PFSK-1 (cell line): ENCODE measurements around the gene PPP1R12B.

ENCODE experiments used
- POLR2AphosphoS5 ChIP-seq: IDR thresholded peaks from 2 replicates; pipeline ENCODE4 v1.6.1; 2012; ENCODE audit warnings: low read depth, mild to moderate bottlenecking, control low read depth, low read length, moderate library complexity
- REST ChIP-seq, 2 experiments: IDR thresholded peaks; 2 replicates each; pipeline versions ENCODE4 v1.6.1 to v1.8.0; 2011 to 2012; ENCODE audit warnings: low read depth in 2 of 2, low read length in 2 of 2, control low read depth in 1 of 2, inconsistent platforms in 1 of 2, mild to moderate bottlenecking in 1 of 2, moderate library complexity in 1 of 2; ENCODE audit not compliant: insufficient read depth in 1 of 2
- SIN3A ChIP-seq: IDR thresholded peaks from 2 replicates; pipeline ENCODE4 v1.6.1; 2012; ENCODE audit warnings: mild to moderate bottlenecking, low read length, moderate library complexity, borderline replicate concordance; ENCODE audit not compliant: insufficient read depth

- TF ChIP-seq SIN3A (no peak), POLR2AphosphoS5 (no peak), REST (IDR thresholded peaks at IDR 0.05; ENCODE audit: insufficient read depth in 1 of 2, low read depth in 2 of 2, low read length in 2 of 2) (no peak)
Measured at GRCh38 chr1:202320081-202320405, 28.5 kb upstream of the PPP1R12B start.
